IMR-90 (cell line): ENCODE data around the gene PARP3. TPM values are rescaled to one million over a fixed set of nuclear protein-coding genes. Genes with fewer than 3 reads are reported as not detected.

Source experiments
- ATAC-seq: fragments of 200-7000 bp; cut with Tn5 transposase; 2 replicates; pipeline ENCODE4 v1.9.1; 2020; ENCODE audit warnings: low read depth, mild to moderate bottlenecking, moderate library complexity
- BruUV-seq: library from RNA; stranded (reverse); fragments of 400-500 nt; replicated peaks from 2 replicates; lab custom pipeline; 2021; lab: Mats Ljungman, UMichigan
- CTCF ChIA-PET: fragments of 300-600 bp; formaldehyde crosslinking; extraction: SDS; loops from one replicate; lab custom pipeline; 2021; ENCODE audit warnings: antibody characterized with exemption; lab: Yijun Ruan, JAX
- POLR2A ChIA-PET: fragments of 300-600 bp; sonication (Branson Sonifier 250); formaldehyde crosslinking; loops from one replicate; lab custom pipeline; 2022; ENCODE audit warnings: antibody characterized with exemption; ENCODE audit not compliant: unreplicated experiment; lab: Charles Lee
- DNase-seq: peaks from one replicate; pipeline ENCODE4 v3.0.0; 2013
- H2AFZ ChIP-seq: replicated peaks from 2 replicates; pipeline ENCODE3; 2013; ENCODE audit warnings: low read length, mild to moderate bottlenecking; ENCODE audit not compliant: poor library complexity
- H2AK5ac ChIP-seq: 2 replicates; pipeline ENCODE4 v1.6.1; 2013; ENCODE audit warnings: low read depth, low read length, inconsistent platforms
- H2AK9ac ChIP-seq: replicated peaks from 2 replicates; pipeline ENCODE3; 2013; ENCODE audit warnings: mild to moderate bottlenecking, low read depth, low read length, moderate library complexity; ENCODE audit not compliant: poor library complexity
- H2BK120ac ChIP-seq: 2 replicates; pipeline ENCODE4 v1.6.1; 2013; ENCODE audit warnings: low read depth, low read length, inconsistent platforms
- H2BK15ac ChIP-seq: 3 replicates; pipeline ENCODE4 v1.6.1; 2013; ENCODE audit warnings: low read depth, low read length, inconsistent platforms
- H2BK20ac ChIP-seq: 2 replicates; pipeline ENCODE4 v1.6.1; 2013; ENCODE audit warnings: low read depth, mild to moderate bottlenecking, inconsistent platforms, low read length, moderate library complexity
- H2BK5ac ChIP-seq: 2 replicates; pipeline ENCODE4 v1.6.1; 2013; ENCODE audit warnings: mild to moderate bottlenecking, low read depth, low read length, inconsistent platforms; ENCODE audit not compliant: poor library complexity, severe bottlenecking
- H3K14ac ChIP-seq: replicated peaks from 2 replicates; pipeline ENCODE4 v1.6.1; 2013; ENCODE audit warnings: low read depth, low read length, inconsistent platforms
- H3K18ac ChIP-seq: 2 replicates; pipeline ENCODE4 v1.6.1; 2013; ENCODE audit warnings: low read depth, low read length, control low read depth
- H3K23ac ChIP-seq: 2 replicates; pipeline ENCODE4 v1.6.1; 2013; ENCODE audit warnings: low read depth, low read length, inconsistent platforms
- H3K27ac ChIP-seq: 2 replicates; pipeline ENCODE4 v1.5.1; 2013; ENCODE audit warnings: mild to moderate bottlenecking, control low read depth, low read length; ENCODE audit not compliant: insufficient read depth
- H3K27me3 ChIP-seq: 2 replicates; pipeline ENCODE4 v1.6.1; 2013; ENCODE audit warnings: low read length; ENCODE audit not compliant: control insufficient read depth, insufficient read depth
- H3K36me3 ChIP-seq: 2 replicates; pipeline ENCODE4 v1.6.1; 2013; ENCODE audit warnings: low read length, mixed read lengths; ENCODE audit not compliant: control insufficient read depth, insufficient read depth
- H3K4ac ChIP-seq: 2 replicates; pipeline ENCODE4 v1.6.1; 2013; ENCODE audit warnings: low read depth, low read length, inconsistent platforms
- H3K4me1 ChIP-seq: 2 replicates; pipeline ENCODE4 v1.6.1; 2013; ENCODE audit warnings: low read length, mixed read lengths; ENCODE audit not compliant: control insufficient read depth, insufficient read depth
- H3K4me2 ChIP-seq: 2 replicates; pipeline ENCODE4 v1.6.1; 2013; ENCODE audit warnings: low read depth, mild to moderate bottlenecking, control low read depth, low read length, moderate library complexity
- H3K4me3 ChIP-seq: 2 replicates; pipeline ENCODE4 v1.5.1; 2013; ENCODE audit warnings: low read depth, mild to moderate bottlenecking, control low read depth, low read length, moderate library complexity; ENCODE audit not compliant: insufficient read depth
- H3K56ac ChIP-seq: 2 replicates; pipeline ENCODE4 v1.6.1; 2013; ENCODE audit warnings: low read length, inconsistent platforms; ENCODE audit not compliant: insufficient read depth; ENCODE audit errors: extremely low read depth
- H3K79me1 ChIP-seq, 2 experiments: 2 replicates each; pipeline ENCODE4 v1.6.1; 2013; ENCODE audit warnings: low read length in 2 of 2, inconsistent platforms in 1 of 2, low read depth in 1 of 2
- H3K9ac ChIP-seq: 2 replicates; pipeline ENCODE4 v1.6.1; 2013; ENCODE audit warnings: low read depth, low read length, control low read depth
- H3K9me1 ChIP-seq: 2 replicates; pipeline ENCODE4 v1.6.1; 2013; ENCODE audit warnings: low read length, inconsistent platforms; ENCODE audit not compliant: insufficient read depth
- H3K9me3 ChIP-seq: 2 replicates; pipeline ENCODE4 v1.6.1; 2013; ENCODE audit warnings: low read length; ENCODE audit not compliant: control insufficient read depth, insufficient read depth
- H4K20me1 ChIP-seq: 2 replicates; pipeline ENCODE4 v1.6.1; 2013; ENCODE audit warnings: low read length, inconsistent platforms; ENCODE audit not compliant: insufficient read depth
- H4K5ac ChIP-seq: 2 replicates; pipeline ENCODE4 v1.6.1; 2013; ENCODE audit warnings: mild to moderate bottlenecking, low read depth, low read length, control low read depth
- H4K8ac ChIP-seq, 2 experiments: 2 replicates each; pipeline ENCODE4 v1.6.1; 2013; ENCODE audit warnings: low read depth in 2 of 2, low read length in 2 of 2, control low read depth in 1 of 2, inconsistent platforms in 1 of 2
- H4K91ac ChIP-seq: 2 replicates; pipeline ENCODE4 v1.6.1; 2013; ENCODE audit warnings: low read depth, low read length, inconsistent platforms; ENCODE audit not compliant: insufficient read depth
- BHLHE40 ChIP-seq: fragments of 150-350 bp; IDR thresholded peaks from 2 replicates; pipeline ENCODE4 v1.6.1; 2016; ENCODE audit warnings: mild to moderate bottlenecking, low read depth, low read length
- CEBPB ChIP-seq: IDR thresholded peaks from 2 replicates; pipeline ENCODE4 v1.6.1; 2012; ENCODE audit warnings: low read depth, low read length, improper control_type of control experiment
- CHD1 ChIP-seq: IDR thresholded peaks from 2 replicates; pipeline ENCODE4 v1.6.1; 2012; ENCODE audit warnings: low read depth, low read length, improper control_type of control experiment
- FOS ChIP-seq: fragments of 150-350 bp; IDR thresholded peaks from 2 replicates; pipeline ENCODE4 v1.6.1; 2016; ENCODE audit warnings: low read depth, low read length
- MAFK ChIP-seq: IDR thresholded peaks from 2 replicates; pipeline ENCODE4 v1.6.1; 2012; ENCODE audit warnings: low read depth, low read length, improper control_type of control experiment
- MAZ ChIP-seq: IDR thresholded peaks from 2 replicates; pipeline ENCODE4 v1.6.1; 2012; ENCODE audit warnings: low read depth, mild to moderate bottlenecking, low read length, improper control_type of control experiment, moderate library complexity, borderline replicate concordance
- MXI1 ChIP-seq: IDR thresholded peaks from 2 replicates; pipeline ENCODE4 v1.6.1; 2012; ENCODE audit warnings: low read depth, mild to moderate bottlenecking, low read length, moderate library complexity, borderline replicate concordance
- NFE2L2 ChIP-seq: fragments of 150-350 bp; IDR thresholded peaks from 2 replicates; pipeline ENCODE4 v1.6.1; 2016; ENCODE audit warnings: low read depth, mild to moderate bottlenecking, low read length
- POLR2A ChIP-seq: IDR thresholded peaks from 2 replicates; pipeline ENCODE4 v1.6.1; 2012; ENCODE audit warnings: mild to moderate bottlenecking, low read depth, low read length
- RAD21 ChIP-seq: IDR thresholded peaks from 2 replicates; pipeline ENCODE4 v1.6.1; 2012; ENCODE audit warnings: low read length, improper control_type of control experiment
- RCOR1 ChIP-seq: IDR thresholded peaks from 2 replicates; pipeline ENCODE4 v1.6.1; 2012; ENCODE audit warnings: mild to moderate bottlenecking, low read length, improper control_type of control experiment; ENCODE audit not compliant: insufficient replicate concordance
- RFX5 ChIP-seq: IDR thresholded peaks from 2 replicates; pipeline ENCODE4 v1.8.0; 2012; ENCODE audit warnings: low read depth, mild to moderate bottlenecking, low read length, moderate library complexity
- SMC3 ChIP-seq: fragments of 150-350 bp; IDR thresholded peaks from 2 replicates; pipeline ENCODE4 v1.6.1; 2016; ENCODE audit warnings: low read depth, mild to moderate bottlenecking, antibody characterized with exemption, low read length, moderate library complexity
- WGBS, 2 experiments: methylation state at CpG; one replicate each; pipeline versions ENCODE4 v1.1.5 to v1.1.7; 2013; ENCODE audit warnings: missing lambda C conversion rate in 2 of 2; ENCODE audit not compliant: insufficient read length in 1 of 2; ENCODE audit errors: extremely low coverage in 2 of 2; 5-methylcytosine and 5-hydroxymethylcytosine counted together
- dilution Hi-C: fragments of 300-500 bp; cut with HindIII; formaldehyde crosslinking; loops from one replicate; pipeline ENCODE4 v1.14.3; 2018; ENCODE audit warnings: low sequenced_read_pairs; ENCODE audit not compliant: unreplicated experiment
- in situ Hi-C: fragments of 300-500 bp; cut with MboI; formaldehyde crosslinking; loops from 3 replicates; pipeline ENCODE4 v1.14.3; 2019; ENCODE audit warnings: low sequenced_read_pairs, inconsistent platforms, mixed read lengths
- intact Hi-C: fragments of 100-400 bp; cut with micrococcal nuclease; formaldehyde crosslinking; loops from 2 replicates; pipeline ENCODE4 v1.10.0; 2022
- polyA plus RNA-seq, 3 experiments: library from polyadenylated mRNA; depleted of rRNA; stranded (reverse); fragments of >200 nt; gene quantifications; 2 replicates each; pipeline ENCODE4 v1.2.3, GENCODE V29; 2012; ENCODE audit warnings: low replicate concordance in 1 of 3
- total RNA-seq: library from RNA; depleted of rRNA; stranded (reverse); fragments of >200 nt; gene quantifications from 2 replicates; pipeline ENCODE4 v1.2.3, GENCODE V29; 2012
- TF ChIP-seq, protein P1 (sequence below): fragments of 150-350 bp; IDR thresholded peaks from 2 replicates; pipeline ENCODE4 v1.6.1; 2016; ENCODE audit warnings: low read depth, mild to moderate bottlenecking, low read length, moderate library complexity, borderline replicate concordance
- TF ChIP-seq, protein P2 (sequence below): conservative IDR thresholded peaks from 2 replicates; pipeline ENCODE4 v1.5.1; 2012; ENCODE audit warnings: mild to moderate bottlenecking, low read depth, low read length, improper control_type of control experiment
- TF ChIP-seq, protein P3 (sequence below): fragments of 150-350 bp; IDR thresholded peaks from 2 replicates; pipeline ENCODE4 v1.6.1; 2017; ENCODE audit warnings: mild to moderate bottlenecking, antibody characterized with exemption, low read length, low read depth

PARP3 gene
- total and polyA plus RNA-seq, 2 of the 4 experiments (the other 2 are of a cell fraction): 16.3 to 22.0 TPM

DNA sequence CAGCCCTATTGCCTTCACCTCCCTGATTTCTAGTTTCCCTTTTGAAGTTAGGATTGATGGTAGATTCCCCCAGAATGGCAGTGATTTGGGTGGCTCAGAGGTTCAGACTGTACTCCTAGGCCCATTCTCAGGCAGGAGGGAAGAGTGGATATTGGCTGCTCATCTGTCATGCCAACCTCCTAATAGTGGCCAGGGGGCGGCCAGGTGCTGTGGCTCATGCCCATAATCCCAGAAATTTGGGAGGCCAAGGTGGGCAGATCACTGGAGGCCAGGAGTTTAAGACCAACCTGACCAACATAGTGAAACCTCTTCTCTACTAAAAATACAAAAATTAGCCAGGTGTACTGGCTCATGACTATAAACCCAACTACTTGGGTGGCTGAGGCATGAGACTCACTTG is 11.7 kb upstream of the PARP3 start:
- TF ChIP-seq CEBPB: no peak
- TF ChIP-seq SMC3: no peak
- TF ChIP-seq FOS: no peak
- no peak for TF ChIP-seq RAD21
- no peak for TF ChIP-seq RFX5
- TF ChIP-seq, protein P1, sequence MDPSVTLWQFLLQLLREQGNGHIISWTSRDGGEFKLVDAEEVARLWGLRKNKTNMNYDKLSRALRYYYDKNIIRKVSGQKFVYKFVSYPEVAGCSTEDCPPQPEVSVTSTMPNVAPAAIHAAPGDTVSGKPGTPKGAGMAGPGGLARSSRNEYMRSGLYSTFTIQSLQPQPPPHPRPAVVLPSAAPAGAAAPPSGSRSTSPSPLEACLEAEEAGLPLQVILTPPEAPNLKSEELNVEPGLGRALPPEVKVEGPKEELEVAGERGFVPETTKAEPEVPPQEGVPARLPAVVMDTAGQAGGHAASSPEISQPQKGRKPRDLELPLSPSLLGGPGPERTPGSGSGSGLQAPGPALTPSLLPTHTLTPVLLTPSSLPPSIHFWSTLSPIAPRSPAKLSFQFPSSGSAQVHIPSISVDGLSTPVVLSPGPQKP: no peak
- TF ChIP-seq, protein P2, sequence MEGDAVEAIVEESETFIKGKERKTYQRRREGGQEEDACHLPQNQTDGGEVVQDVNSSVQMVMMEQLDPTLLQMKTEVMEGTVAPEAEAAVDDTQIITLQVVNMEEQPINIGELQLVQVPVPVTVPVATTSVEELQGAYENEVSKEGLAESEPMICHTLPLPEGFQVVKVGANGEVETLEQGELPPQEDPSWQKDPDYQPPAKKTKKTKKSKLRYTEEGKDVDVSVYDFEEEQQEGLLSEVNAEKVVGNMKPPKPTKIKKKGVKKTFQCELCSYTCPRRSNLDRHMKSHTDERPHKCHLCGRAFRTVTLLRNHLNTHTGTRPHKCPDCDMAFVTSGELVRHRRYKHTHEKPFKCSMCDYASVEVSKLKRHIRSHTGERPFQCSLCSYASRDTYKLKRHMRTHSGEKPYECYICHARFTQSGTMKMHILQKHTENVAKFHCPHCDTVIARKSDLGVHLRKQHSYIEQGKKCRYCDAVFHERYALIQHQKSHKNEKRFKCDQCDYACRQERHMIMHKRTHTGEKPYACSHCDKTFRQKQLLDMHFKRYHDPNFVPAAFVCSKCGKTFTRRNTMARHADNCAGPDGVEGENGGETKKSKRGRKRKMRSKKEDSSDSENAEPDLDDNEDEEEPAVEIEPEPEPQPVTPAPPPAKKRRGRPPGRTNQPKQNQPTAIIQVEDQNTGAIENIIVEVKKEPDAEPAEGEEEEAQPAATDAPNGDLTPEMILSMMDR: no peak
- TF ChIP-seq, protein P3, sequence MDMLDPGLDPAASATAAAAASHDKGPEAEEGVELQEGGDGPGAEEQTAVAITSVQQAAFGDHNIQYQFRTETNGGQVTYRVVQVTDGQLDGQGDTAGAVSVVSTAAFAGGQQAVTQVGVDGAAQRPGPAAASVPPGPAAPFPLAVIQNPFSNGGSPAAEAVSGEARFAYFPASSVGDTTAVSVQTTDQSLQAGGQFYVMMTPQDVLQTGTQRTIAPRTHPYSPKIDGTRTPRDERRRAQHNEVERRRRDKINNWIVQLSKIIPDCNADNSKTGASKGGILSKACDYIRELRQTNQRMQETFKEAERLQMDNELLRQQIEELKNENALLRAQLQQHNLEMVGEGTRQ: no peak
- no peak for TF ChIP-seq MAZ
- no peak for TF ChIP-seq POLR2A
- TF ChIP-seq MAFK: no peak
- TF ChIP-seq MXI1: no peak
- no peak for TF ChIP-seq NFE2L2
- no peak for TF ChIP-seq BHLHE40
- no peak for TF ChIP-seq CHD1
- TF ChIP-seq RCOR1: no peak
- Histone ChIP-seq H3K23ac (no peak overlapping the region), H2BK5ac (no peak overlapping the region), H4K91ac (no peak overlapping the region), H3K27ac (no peak overlapping the region), H3K36me3 (peaks cover 31% of the 10 kb centered on the region), H3K9me3 (no peaks in the 10 kb centered on the region), H3K9ac (no peak overlapping the region), H3K27me3 (no peaks in the 10 kb centered on the region), H2BK120ac (no peak overlapping the region), H3K56ac (no peak overlapping the region), H4K5ac (no peak overlapping the region), H4K20me1 (no peaks in the 10 kb centered on the region), H4K8ac (no peak overlapping the region), H2AK5ac (no peak overlapping the region), H3K79me1 (no peaks in the 10 kb centered on the region), H3K4me1 (no peaks in the 10 kb centered on the region), H2BK20ac (no peak overlapping the region), H2AFZ (no peak overlapping the region), H2BK15ac (no peak overlapping the region), H3K4ac (no peak overlapping the region), H3K18ac (no peak overlapping the region), H2AK9ac (no peak overlapping the region), H3K9me1 (no peaks in the 10 kb centered on the region), H3K4me3 (no peak overlapping the region), H3K4me2 (no peak overlapping the region), H3K14ac (no peak overlapping the region)
- dilution Hi-C loops: no loop called here
- ChIA-PET CTCF (no interaction called here), POLR2A (no interaction called here)
- DNase-seq (no peak), ATAC-seq (no peak)
- BruUV-seq: no TSS peak
- WGBS, 2 experiments: no CpG with 5 or more reads among the region's 1 CpG
- intact Hi-C loops: no loop called here
- in situ Hi-C loops: loop anchor here (25.0 kb wide), 1 partner anchor 543 kb away; the partner anchor contains the start of genes MANF and RBM15B
